Activated T-helper 9 cell treated with anti-CD3 and anti-CD28 coated beads, Interleukin-2, amount 50 U/mL, for 16 hours (primary cell): ENCODE data around the gene PEAR1.

Experiments used
- DNase-seq: peaks from one replicate; pipeline ENCODE4 v3.0.0-alpha.2; 2020; ENCODE audit warnings: low read depth

The PEAR1 gene

GRCh38 chr1:156882543-156882942 lies 11.0 kb upstream of the PEAR1 start:
- DNase-seq, result no peak

- no peak for DNase-seq
Observed at GRCh38 chr1:156883919-156884318, 9.6 kb upstream of the PEAR1 start.

GRCh38 chr1:156884560-156885184 lies 8.8 kb upstream of the PEAR1 start:
- no peak for DNase-seq

- DNase-seq, result no peak
Observed at GRCh38 chr1:156885314-156885713, 8.2 kb upstream of the PEAR1 start.

- DNase-seq, result no peak
Observed at GRCh38 chr1:156885880-156886355, 7.6 kb upstream of the PEAR1 start.

- DNase-seq, result no peak
Observed at GRCh38 chr1:156886583-156887281, 6.8 kb upstream of the PEAR1 start.

- no peak for DNase-seq
Observed at GRCh38 chr1:156887317-156887716, 6.2 kb upstream of the PEAR1 start.

- no peak for DNase-seq
Observed at GRCh38 chr1:156887734-156888133, 5.8 kb upstream of the PEAR1 start.

GRCh38 chr1:156889802-156890580 lies 3.5 kb upstream of the PEAR1 start:
- peak; percentile 34 for DNase-seq

GRCh38 chr1:156892190-156893047 lies 1.1 kb upstream of the PEAR1 start:
- DNase-seq, result peak; percentile 75

- no peak for DNase-seq
Observed at GRCh38 chr1:156894001-156894400, 483 bp downstream of the PEAR1 start.

- no peak for DNase-seq
Observed at GRCh38 chr1:156894711-156895454, 1.4 kb downstream of the PEAR1 start.

GRCh38 chr1:156895455-156895812 lies 1.9 kb downstream of the PEAR1 start:
- no peak for DNase-seq

- DNase-seq, result no peak
Observed at GRCh38 chr1:156895927-156896326, 2.4 kb downstream of the PEAR1 start.

- no peak for DNase-seq
Observed at GRCh38 chr1:156896490-156897033, 3.0 kb downstream of the PEAR1 start.

GRCh38 chr1:156897078-156897825 lies 3.7 kb downstream of the PEAR1 start:
- DNase-seq, result no peak

- no peak for DNase-seq
Observed at GRCh38 chr1:156898161-156898566, 4.6 kb downstream of the PEAR1 start.

GRCh38 chr1:156898971-156899664 lies 5.6 kb downstream of the PEAR1 start:
- DNase-seq, result no peak

GRCh38 chr1:156899956-156900718 lies 6.6 kb downstream of the PEAR1 start:
- DNase-seq, result no peak
